ENCODE results near the gene SLC35D1.

DNA sequence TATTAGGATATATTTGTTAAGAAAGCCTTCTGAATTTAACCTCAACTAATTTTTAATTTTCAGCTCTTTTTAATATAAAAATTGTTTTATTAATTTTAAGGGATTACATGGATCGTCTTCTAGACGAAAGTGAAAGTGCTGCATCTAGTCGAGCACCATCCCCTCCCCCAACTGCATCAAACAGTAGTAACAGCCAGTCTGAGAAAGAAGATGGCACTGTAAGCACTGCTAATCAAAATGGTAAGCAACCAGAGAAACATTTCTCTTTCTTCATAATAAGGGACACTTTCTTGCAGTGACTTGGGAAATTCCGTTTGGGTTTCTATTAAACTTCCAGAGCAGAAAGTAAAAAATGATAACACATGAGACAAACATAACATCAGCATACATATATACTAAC is 72.3 kb downstream of the SLC35D1 start:
- TF ChIP-seq TAF1 (IDR thresholded peaks at IDR 0.05; ENCODE audit: borderline replicate concordance, insufficient read depth, low read length) (no peak), POLR2AphosphoS5 (IDR thresholded peaks at IDR 0.05; ENCODE audit: low read depth, low read length) (no peak)

Data from PFSK-1 (cell line).